Prostate gland (tissue), 2 donors: ENCODE results near the gene SHROOM3.

Source experiments
- CTCF ChIP-seq, 4 experiments: fragments of 200-600 bp in 2 of 4; fragments of 450-650 bp in 2 of 4; sonication (generic) in 2 of 4; IDR thresholded peaks; 1 replicate in 3 of 4; 2 replicates in 1 of 4; pipeline ENCODE4 v1.5.1; 2016 to 2019; ENCODE audit warnings: antibody characterized with exemption in 4 of 4, mild to moderate bottlenecking in 2 of 4, moderate library complexity in 2 of 4
- POLR2A ChIP-seq: fragments of 450-650 bp; IDR thresholded peaks from one replicate; pipeline ENCODE4 v1.6.1; 2016; ENCODE audit warnings: antibody characterized with exemption, mild to moderate bottlenecking
- POLR2AphosphoS5 ChIP-seq: sonication (generic); formaldehyde crosslinking; IDR thresholded peaks from one replicate; pipeline ENCODE4 v1.6.1; 2017; ENCODE audit warnings: antibody characterized with exemption

- no peak for TF ChIP-seq POLR2A
- TF ChIP-seq CTCF (IDR thresholded peaks at IDR 0.05): no peak
- TF ChIP-seq POLR2AphosphoS5: no peak
Observed at GRCh38 chr4:76725039-76725438, 290.0 kb downstream of the SHROOM3 start.
